Neural cell (in vitro differentiated cells): Measurements from ENCODE around the gene ALDH9A1.

ENCODE experiments used
- EZH2 ChIP-seq: fragments of 200-600, 300-800 bp; shearing (Covaris generic), sonication (generic); IDR thresholded peaks from 2 replicates; pipeline ENCODE4 v1.6.1; 2014; ENCODE audit warnings: antibody characterized with exemption, low read length, borderline replicate concordance, mild to moderate bottlenecking; ENCODE audit not compliant: insufficient read depth, poor library complexity, severe bottlenecking
- MXI1 ChIP-seq: fragments of 450-650 bp; conservative IDR thresholded peaks from 2 replicates; pipeline ENCODE4 v1.6.1; 2014; ENCODE audit warnings: antibody characterized with exemption, mild to moderate bottlenecking; ENCODE audit not compliant: poor library complexity, severe bottlenecking
- POLR2AphosphoS5 ChIP-seq: IDR thresholded peaks from 2 replicates; pipeline ENCODE4 v1.6.1; 2012
- RAD21 ChIP-seq: fragments of 450-650 bp; conservative IDR thresholded peaks from 2 replicates; pipeline ENCODE4 v1.6.1; 2014; ENCODE audit warnings: antibody characterized with exemption, mild to moderate bottlenecking, moderate library complexity
- REST ChIP-seq: IDR thresholded peaks from 2 replicates; pipeline ENCODE4 v1.6.1; 2012; ENCODE audit warnings: borderline replicate concordance
- TF ChIP-seq, protein P1 (sequence below): fragments of 450-650 bp; IDR thresholded peaks from 2 replicates; pipeline ENCODE4 v1.5.1; 2014; ENCODE audit warnings: antibody characterized with exemption, mild to moderate bottlenecking, moderate library complexity; ENCODE audit not compliant: poor library complexity, severe bottlenecking

DNA sequence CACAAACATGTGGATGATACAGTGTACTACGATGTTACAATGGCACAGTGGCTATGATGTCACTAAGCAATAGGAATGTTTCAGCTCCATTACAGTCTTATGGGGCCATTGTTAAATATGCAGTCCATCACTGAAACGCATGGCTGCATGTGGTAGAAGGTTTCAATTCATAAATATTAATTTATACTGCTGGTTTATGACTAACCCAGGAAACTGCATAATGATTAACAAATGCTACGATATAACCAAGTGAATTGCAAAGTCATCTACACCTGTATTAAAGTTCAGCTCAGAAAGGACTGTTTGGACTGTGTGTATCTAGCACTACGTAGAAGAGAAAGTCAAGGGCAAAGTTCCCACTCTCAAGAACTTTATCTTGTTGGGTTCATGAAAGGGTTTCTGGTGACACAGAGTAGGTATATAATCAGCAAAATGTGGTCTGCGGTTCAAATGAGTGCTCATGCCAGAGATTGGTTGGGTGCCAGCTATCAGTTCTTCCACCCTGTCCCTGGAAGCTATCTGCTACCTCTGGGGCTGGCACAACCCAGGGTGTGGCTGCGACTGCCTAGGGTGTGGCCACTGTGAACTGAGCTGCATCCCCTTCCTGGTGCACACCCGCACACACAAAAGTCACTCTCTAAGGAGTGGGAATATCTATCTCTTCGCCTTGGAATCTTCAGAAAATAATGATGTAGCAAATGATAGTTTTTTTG, 52.6 kb downstream of the ALDH9A1 start:
- TF ChIP-seq POLR2AphosphoS5: no peak
- TF ChIP-seq, protein P1, sequence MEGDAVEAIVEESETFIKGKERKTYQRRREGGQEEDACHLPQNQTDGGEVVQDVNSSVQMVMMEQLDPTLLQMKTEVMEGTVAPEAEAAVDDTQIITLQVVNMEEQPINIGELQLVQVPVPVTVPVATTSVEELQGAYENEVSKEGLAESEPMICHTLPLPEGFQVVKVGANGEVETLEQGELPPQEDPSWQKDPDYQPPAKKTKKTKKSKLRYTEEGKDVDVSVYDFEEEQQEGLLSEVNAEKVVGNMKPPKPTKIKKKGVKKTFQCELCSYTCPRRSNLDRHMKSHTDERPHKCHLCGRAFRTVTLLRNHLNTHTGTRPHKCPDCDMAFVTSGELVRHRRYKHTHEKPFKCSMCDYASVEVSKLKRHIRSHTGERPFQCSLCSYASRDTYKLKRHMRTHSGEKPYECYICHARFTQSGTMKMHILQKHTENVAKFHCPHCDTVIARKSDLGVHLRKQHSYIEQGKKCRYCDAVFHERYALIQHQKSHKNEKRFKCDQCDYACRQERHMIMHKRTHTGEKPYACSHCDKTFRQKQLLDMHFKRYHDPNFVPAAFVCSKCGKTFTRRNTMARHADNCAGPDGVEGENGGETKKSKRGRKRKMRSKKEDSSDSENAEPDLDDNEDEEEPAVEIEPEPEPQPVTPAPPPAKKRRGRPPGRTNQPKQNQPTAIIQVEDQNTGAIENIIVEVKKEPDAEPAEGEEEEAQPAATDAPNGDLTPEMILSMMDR: no peak
- TF ChIP-seq REST: no peak
- no peak for TF ChIP-seq MXI1
- TF ChIP-seq RAD21: no peak
- TF ChIP-seq EZH2: no peak
